ENCODE data around the gene H6PD.

H6PD gene

GRCh38 chr1:9204156-9204720 lies 30.3 kb upstream of the H6PD start:
- DNase-seq (ENCODE audit: low read depth) = no peak

- no peak for DNase-seq (ENCODE audit: low read depth)
Measured at GRCh38 chr1:9207086-9207485, 27.5 kb upstream of the H6PD start.

GRCh38 chr1:9207715-9208114 lies 26.9 kb upstream of the H6PD start:
- DNase-seq (ENCODE audit: low read depth) = no peak

DNA sequence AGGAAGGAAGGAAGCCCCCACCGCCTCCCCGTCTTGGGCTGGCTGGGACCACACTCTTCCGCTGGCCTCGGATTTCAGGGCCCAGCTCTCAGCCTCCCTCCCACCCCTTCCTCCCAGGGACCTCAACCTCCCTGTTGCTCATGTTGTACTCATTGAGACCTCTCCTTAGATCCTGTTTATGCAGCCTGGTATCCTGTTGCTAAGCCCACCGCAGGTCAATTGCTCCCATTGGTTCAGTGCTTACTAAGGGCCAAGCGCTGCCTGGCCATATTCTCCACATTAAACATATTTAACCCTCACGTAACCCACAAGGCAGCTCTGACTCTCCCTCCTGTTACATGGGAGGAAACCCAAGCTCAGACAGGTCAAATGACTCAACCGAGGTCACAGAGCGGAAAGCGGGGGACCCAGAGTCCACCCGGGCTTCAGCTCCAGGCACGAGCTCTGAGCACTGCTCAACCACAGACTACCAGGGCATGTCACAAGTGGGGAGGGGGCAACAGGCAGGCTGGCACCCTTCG lies 23.2 kb upstream of the H6PD start:
- DNase-seq (ENCODE audit: low read depth) = no peak

DNA sequence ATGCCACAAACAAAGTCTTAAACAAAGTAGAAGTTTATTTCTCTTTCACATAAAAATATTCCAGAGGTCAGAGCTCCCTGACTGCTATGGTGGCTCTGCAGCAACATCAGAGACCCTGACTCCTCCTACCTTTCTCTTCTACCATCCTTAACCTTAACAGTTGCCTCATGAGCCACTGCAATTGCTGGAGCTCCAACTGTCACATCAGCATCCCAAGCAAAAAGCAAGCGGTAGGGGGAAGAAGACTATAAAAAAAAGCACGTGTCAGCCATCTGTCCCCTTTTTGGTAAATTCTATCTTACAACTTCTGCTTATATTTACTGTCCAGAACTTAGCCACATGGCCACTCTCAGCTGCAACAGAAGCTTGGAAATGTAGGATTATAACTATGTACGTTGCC lies 21.8 kb upstream of the H6PD start:
- DNase-seq (ENCODE audit: low read depth) = no peak

DNA sequence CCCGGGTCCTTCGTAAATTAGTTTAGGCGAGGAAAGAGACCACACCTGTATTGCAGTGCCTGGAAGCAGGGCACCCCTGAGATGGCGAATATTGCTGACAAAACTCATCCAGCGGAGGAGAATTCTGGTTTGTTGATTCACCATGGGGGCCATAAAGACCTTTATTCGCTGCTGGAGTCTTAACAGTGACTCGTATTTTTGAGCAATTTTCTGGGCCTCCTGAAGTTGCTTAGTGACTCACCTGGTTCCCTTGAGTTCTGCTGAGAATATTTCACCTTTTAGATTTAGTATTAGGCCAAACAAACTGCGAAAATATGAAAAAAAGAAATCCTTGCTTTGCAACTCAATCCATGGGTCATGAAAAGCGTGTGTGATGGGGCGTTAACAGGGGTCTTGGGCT lies 20.6 kb upstream of the H6PD start:
- DNase-seq (ENCODE audit: low read depth) = no peak

GRCh38 chr1:9218917-9219316 lies 15.7 kb upstream of the H6PD start:
- no peak for DNase-seq (ENCODE audit: low read depth)

- DNase-seq (ENCODE audit: low read depth) = no peak
Measured at GRCh38 chr1:9222846-9223625, 11.5 kb upstream of the H6PD start.

DNA sequence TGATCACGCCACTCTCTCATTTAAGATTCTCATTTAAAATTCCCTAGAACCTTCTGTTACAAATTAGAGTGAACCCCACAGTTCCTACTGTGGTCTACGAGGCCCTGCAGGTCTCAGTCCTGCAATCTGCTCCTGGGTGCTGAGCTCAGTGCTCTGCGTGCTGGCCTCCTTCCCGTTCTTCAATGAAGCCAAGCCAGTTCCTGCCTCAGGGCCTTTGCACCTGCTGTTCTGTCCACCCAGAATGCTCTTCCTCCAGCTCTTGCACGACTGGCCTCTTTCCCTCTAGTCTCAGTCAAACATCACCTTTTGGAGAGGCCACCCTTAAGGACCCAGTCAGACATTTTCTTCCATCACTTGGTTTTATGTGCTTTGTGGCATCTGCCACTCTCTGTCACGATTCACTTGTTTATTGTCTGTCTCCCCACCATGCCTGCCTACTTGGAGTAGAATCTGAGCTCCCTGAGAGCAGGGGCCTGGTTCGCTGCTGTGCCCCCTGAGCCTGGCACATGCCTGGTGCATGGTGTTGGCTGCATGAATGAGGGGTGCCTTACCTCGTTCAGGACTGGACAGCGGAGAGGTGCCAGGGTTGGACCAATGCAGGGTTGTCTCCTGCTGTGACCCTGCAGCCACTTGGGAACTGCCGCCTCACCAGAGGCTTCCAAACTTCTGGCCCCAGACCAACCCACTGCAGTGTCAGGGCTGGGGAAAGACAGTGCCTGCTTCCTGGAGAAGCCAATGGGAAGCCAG lies 9.7 kb upstream of the H6PD start:
- no peak for DNase-seq (ENCODE audit: low read depth)

- DNase-seq (ENCODE audit: low read depth) = no peak
Measured at GRCh38 chr1:9225411-9225785, 9.2 kb upstream of the H6PD start.

DNA sequence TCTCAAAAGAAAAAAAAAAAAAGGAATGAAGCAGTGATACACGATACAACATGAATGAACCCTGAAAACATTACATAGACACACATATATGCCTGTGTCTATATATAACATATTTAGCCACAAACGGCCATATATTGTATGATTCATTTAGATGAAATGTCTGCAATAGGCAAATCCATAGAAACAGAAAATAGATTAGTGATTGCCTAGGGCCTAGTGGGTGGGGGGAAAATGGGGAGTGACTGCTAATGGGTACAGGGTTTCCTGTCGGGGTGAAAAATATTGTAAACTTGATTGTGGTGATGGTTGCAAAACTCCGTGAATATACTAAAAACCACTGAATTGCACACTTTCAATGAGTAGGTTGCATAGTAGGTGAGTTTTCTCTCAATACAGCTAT lies 6.0 kb upstream of the H6PD start:
- no peak for DNase-seq (ENCODE audit: low read depth)

DNA sequence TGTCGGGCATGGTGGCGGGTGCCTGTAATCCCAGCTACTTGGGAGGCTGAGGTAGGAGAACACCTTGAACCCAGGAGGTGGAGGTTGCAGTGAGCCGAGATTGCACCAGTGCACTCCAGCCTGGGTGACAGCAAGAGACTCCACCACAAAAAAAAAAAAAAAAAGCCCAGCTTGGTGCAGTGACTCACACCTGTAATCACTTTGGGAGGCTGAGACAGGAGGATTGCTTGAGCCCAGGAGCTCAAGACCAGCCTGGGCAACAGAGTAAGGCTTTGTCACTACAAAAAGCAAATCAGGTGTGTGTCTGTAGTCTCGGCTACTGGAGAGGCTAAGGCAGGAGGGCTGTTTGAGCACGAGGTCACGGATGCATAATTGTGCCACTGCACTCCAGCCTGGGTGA lies 5.0 kb upstream of the H6PD start:
- DNase-seq (ENCODE audit: low read depth) = no peak

DNA sequence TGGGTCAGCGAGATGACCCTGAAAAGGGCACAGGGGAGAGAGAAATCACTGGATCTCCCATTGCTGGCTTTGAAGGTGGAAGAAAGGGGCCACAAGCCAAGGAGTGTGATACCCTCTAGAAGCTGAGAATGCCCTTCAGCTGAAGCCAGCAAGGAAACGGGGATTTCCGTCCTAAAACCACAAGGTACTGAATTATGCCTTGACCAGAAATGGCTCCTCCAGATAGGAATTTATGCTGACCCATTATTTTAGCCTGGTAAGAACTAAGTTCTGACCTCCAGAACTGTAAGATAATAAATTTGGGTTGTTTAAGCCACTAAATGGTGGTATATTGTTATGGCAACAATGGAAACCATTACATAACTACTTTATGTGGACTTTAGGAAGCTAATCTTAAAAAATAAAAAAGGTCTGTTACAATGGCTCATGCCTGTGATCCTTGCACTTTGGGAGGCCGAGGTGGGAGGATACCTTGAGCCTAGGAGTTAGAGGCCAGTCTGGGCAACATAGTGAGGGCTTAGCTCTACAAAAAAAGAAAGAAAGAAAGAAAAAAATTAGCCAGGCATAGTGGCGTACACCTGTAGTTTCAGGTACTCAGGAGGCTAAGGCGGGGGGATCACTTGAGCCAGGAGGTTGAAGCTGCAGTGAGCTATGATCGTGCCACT lies 3.6 kb upstream of the H6PD start:
- DNase-seq (ENCODE audit: low read depth) = no peak

- DNase-seq (ENCODE audit: low read depth) = no peak
Measured at GRCh38 chr1:9231648-9232332, 2.8 kb upstream of the H6PD start.

GRCh38 chr1:9233241-9233941 lies 1.2 kb upstream of the H6PD start:
- no peak for DNase-seq (ENCODE audit: low read depth)

GRCh38 chr1:9233942-9234222 lies 692 bp upstream of the H6PD start:
- DNase-seq (ENCODE audit: low read depth) = no peak

DNA sequence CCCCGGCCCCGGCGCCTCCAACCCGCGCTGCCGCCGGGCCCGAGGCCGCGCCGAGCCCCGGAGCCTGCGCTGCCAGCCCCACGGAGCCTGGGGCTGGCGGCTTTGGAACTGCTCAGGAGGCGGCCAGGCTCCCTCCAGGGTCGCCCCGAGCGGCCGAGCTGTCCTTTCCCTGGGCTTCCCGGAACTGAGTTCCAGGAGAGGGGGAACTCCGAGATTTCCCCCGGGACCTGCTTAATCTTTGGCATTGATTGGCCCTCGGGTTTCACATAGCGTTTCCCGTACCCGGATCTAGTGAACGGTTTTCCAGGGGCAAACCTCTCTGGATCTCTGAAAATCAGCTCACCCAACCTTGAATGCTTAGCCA lies 504 bp downstream of the H6PD start:
- DNase-seq (ENCODE audit: low read depth) = no peak

DNA sequence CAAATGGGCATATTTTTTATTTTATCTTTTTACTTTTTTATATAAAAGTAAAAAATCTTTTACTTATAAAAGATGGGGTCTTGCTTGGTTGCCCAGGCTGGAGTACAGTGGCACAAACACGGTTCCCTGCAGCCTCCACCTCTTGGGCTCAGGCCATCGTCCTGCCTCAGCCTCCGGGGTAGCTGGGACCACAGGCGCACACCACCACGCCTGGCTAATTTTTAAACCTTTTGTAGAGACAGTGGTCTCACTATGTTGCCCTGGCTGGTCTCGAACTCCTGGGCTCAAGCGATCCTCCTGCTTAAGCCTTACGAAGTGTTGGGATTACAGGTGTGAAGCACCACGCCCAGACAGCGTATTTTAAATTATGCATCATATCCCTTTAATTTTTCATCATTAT lies 986 bp downstream of the H6PD start:
- no peak for DNase-seq (ENCODE audit: low read depth)

DNA sequence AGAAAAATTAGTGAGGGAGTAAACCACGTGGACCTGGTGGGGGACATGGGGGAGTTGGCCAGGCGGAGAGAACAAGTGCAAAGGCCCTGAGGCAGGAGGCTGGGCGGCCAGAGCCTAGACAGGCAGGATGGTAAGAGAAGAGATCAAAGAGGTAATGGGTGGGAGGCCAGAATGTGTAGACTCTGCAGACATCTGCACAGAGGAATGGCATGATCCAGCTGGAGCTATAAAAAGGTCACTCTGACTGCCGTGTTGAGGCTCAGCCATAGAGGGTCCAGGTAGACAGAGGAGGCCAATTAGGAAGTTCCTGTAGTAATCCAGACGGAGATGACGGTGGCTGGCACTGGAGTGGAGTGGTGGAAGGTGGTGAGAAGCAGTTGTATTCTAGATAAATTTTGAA lies 3.6 kb downstream of the H6PD start:
- DNase-seq (ENCODE audit: low read depth) = no peak

DNA sequence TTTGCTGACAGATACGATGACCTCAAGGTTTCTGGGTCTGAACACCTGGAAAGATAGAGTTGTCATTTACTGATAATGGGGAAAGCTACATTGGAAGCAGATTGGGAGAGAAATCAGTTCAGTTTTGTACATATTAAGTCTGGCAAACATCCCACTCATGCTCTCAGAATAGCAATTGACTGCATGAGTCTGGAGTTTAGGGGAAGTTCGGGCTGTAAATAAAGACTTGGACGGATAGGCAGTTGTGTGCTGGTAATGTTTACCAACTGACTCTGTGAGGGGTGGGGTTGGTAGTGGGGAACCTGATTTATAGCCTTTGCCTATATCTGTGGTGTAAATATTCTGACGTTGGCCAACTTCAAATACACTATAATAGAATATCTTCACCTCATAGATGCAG lies 4.0 kb downstream of the H6PD start:
- DNase-seq (ENCODE audit: low read depth) = no peak

DNA sequence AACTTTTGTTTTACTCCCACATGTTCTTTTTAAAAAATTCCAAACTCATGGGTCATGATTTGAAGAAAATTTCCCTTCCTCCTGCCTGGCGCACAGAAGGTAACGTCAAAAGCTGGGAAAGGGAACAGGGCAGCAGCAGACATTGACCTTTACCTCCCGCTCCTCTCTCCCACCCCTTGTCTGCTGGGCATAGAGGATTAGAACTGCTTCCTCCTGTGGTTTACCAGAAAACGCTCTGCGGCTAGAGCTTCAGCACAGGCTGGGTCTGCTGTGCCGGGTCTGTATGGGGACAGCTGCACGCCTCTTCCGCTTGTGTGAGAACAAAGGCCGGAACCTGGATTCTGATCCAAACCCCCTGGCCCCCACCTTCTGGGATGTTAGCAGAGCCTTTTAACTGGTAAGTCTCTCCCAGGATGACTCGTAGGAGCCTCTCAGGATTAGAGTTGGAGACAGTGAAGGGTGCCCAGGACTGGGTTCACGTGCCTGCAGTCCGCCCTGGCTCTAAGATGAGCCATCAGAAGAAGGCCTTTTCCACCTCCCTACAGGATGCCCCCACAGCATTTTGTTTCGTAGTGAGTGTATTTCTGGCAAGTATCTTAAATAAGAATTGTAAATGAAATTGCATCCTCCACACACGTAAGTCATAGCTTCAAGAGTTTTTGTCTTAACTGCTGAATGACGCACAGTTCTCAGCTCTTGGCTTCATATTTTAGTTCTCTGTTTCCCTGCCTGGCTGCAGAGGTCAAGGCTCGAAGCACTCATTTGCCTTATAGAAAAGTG lies 5.2 kb downstream of the H6PD start:
- DNase-seq (ENCODE audit: low read depth) = peak; percentile 10
